K562 (cell line): Measurements from ENCODE around the gene ZBTB43. TPM values are rescaled to one million over a fixed set of nuclear protein-coding genes. Genes with fewer than 3 reads are reported as not detected.

Experiments
- ATAC-seq: fragments of 200-7000 bp; cut with Tn5 transposase; 3 replicates; pipeline ENCODE4 v1.9.1; 2020; ENCODE audit warnings: moderate library complexity
- BruUV-seq: library from RNA; stranded (reverse); fragments of 400-500 nt; replicated peaks from 2 replicates; lab custom pipeline; 2021; lab: Mats Ljungman, UMichigan
- CTCF ChIA-PET: fragments of 300-600 bp; formaldehyde crosslinking; extraction: SDS; loops from one replicate; lab custom pipeline; 2021; ENCODE audit warnings: low intra/inter-chr PET ratio; lab: Yijun Ruan, JAX
- POLR2A ChIA-PET: fragments of 300-600, 350-650 bp; sonication (Branson Sonifier 250); formaldehyde crosslinking; extraction: SDS; loops from one replicate; lab custom pipeline; 2021; ENCODE audit warnings: antibody characterized with exemption, inconsistent platforms; lab: Yijun Ruan, JAX
- DNase-seq, 4 experiments: peaks; one replicate each; pipeline versions ENCODE4 v3.0.0 to v3.0.0-alpha.2; 2011 to 2018; ENCODE audit warnings: low spot score in 3 of 4, mixed read lengths in 3 of 4; ENCODE audit errors: extremely low read depth in 1 of 4
- FAIRE-seq: peaks from 2 replicates; lab custom pipeline; 2011; peaks lifted over from hg19 to GRCh38; lab: Jason Lieb, UNC
- H2AFZ ChIP-seq: 2 replicates; pipeline ENCODE4 v1.6.0; 2011; ENCODE audit warnings: low read depth, low read length, control low read depth, inconsistent platforms
- H3K27ac ChIP-seq: fragments of 200-600 bp; 3 replicates; pipeline ENCODE4 v1.8.0; 2011; ENCODE audit warnings: low read depth, mild to moderate bottlenecking, control low read depth, inconsistent platforms, low read length, moderate library complexity, mixed read lengths; ENCODE audit errors: extremely low read depth
- H3K27me3 ChIP-seq, 2 experiments: fragments of 300-600 bp in 1 of 2; 2 replicates in 1 of 2; 3 replicates in 1 of 2; pipeline versions ENCODE4 v1.6.0 to v1.8.0; 2011; ENCODE audit warnings: inconsistent platforms in 2 of 2, low read length in 2 of 2, mild to moderate bottlenecking in 1 of 2, mixed read lengths in 1 of 2, moderate library complexity in 1 of 2; ENCODE audit not compliant: control insufficient read depth in 2 of 2, insufficient read depth in 2 of 2
- H3K36me3 ChIP-seq: fragments of 300-600 bp; 3 replicates; pipeline ENCODE4 v1.8.0; 2011; ENCODE audit warnings: mild to moderate bottlenecking, low read length, inconsistent platforms; ENCODE audit not compliant: control insufficient read depth, insufficient read depth
- H3K4me1 ChIP-seq, 2 experiments: fragments of 200-600 bp in 1 of 2; replicated peaks in 1 of 2; 2 replicates in 1 of 2; 3 replicates in 1 of 2; pipeline versions ENCODE4 v1.5.1 to v1.8.0; 2011; ENCODE audit warnings: inconsistent platforms in 2 of 2, low read length in 2 of 2, mild to moderate bottlenecking in 1 of 2, mixed read lengths in 1 of 2, moderate library complexity in 1 of 2; ENCODE audit not compliant: control insufficient read depth in 2 of 2, insufficient read depth in 2 of 2
- H3K4me2 ChIP-seq: 2 replicates; pipeline ENCODE4 v1.6.1; 2011; ENCODE audit warnings: low read length, control low read depth, inconsistent platforms, mixed read lengths; ENCODE audit not compliant: insufficient read depth
- H3K4me3 ChIP-seq: fragments of 200-600 bp; sonication (generic), shearing (Covaris generic); 2 replicates; pipeline ENCODE4 v1.5.1; 2016; ENCODE audit warnings: control low read depth, inconsistent platforms
- H3K79me2 ChIP-seq: fragments of 200-600 bp; 3 replicates; pipeline ENCODE4 v1.8.0; 2011; ENCODE audit warnings: low read length, inconsistent platforms; ENCODE audit not compliant: control insufficient read depth, insufficient read depth
- H3K9ac ChIP-seq, 2 experiments: 2 replicates each; pipeline versions ENCODE4 v1.6.0 to v1.6.1; 2011; ENCODE audit warnings: low read depth in 2 of 2, low read length in 2 of 2, control low read depth in 1 of 2, inconsistent platforms in 1 of 2, mild to moderate bottlenecking in 1 of 2, mixed read lengths in 1 of 2; ENCODE audit not compliant: insufficient read depth in 1 of 2
- H3K9me1 ChIP-seq: one replicate; pipeline ENCODE4 v1.6.0; 2011; ENCODE audit warnings: inconsistent platforms, mild to moderate bottlenecking, low read length, moderate library complexity; ENCODE audit not compliant: control insufficient read depth, insufficient read depth
- H3K9me3 ChIP-seq: replicated peaks from 2 replicates; pipeline ENCODE4 v1.5.1; 2011; ENCODE audit warnings: low read depth, low read length, inconsistent platforms; ENCODE audit not compliant: control insufficient read depth, insufficient read depth
- H4K20me1 ChIP-seq: replicated peaks from 2 replicates; pipeline ENCODE4 v1.6.1; 2011; ENCODE audit warnings: low read length, inconsistent platforms, mixed read lengths; ENCODE audit not compliant: control insufficient read depth, insufficient read depth
- ATF2 ChIP-seq: sonication (generic); formaldehyde crosslinking; IDR thresholded peaks from 2 replicates; pipeline ENCODE4 v1.8.1; 2022; ENCODE audit warnings: missing genetic modification reagents
- C11orf30 ChIP-seq: fragments of 450-650 bp; IDR thresholded peaks from 2 replicates; pipeline ENCODE4 v1.6.1; 2016; ENCODE audit warnings: low read depth, mild to moderate bottlenecking
- FOSL1 ChIP-seq: fragments of 200-800 bp; sonication (Bioruptor generic); conservative IDR thresholded peaks from 2 replicates; pipeline ENCODE4 v1.6.1; 2016; ENCODE audit warnings: missing genetic modification characterization, missing compliant biosample characterization
- HCFC1 ChIP-seq: IDR thresholded peaks from 2 replicates; pipeline ENCODE4 v1.6.1; 2012; ENCODE audit warnings: low read depth, low read length, improper control_type of control experiment
- LARP7 ChIP-seq: fragments of 450-650 bp; IDR thresholded peaks from 2 replicates; pipeline ENCODE4 v1.6.1; 2016
- MAFF ChIP-seq: IDR thresholded peaks from 2 replicates; pipeline ENCODE4 v1.6.1; 2012; ENCODE audit warnings: low read length, improper control_type of control experiment
- MAFG ChIP-seq: fragments of 450-650 bp; conservative IDR thresholded peaks from 2 replicates; pipeline ENCODE4 v1.6.1; 2016; ENCODE audit warnings: missing genetic modification characterization, missing compliant biosample characterization
- MAFK ChIP-seq: IDR thresholded peaks from 2 replicates; pipeline ENCODE4 v1.6.1; 2011; ENCODE audit warnings: low read length, improper control_type of control experiment
- MCM2 ChIP-seq: fragments of 450-650 bp; IDR thresholded peaks from 2 replicates; pipeline ENCODE4 v1.6.1; 2017; ENCODE audit warnings: low read depth, mild to moderate bottlenecking
- NFE2 ChIP-seq: IDR thresholded peaks from 2 replicates; pipeline ENCODE4 v1.6.1; 2014; ENCODE audit warnings: antibody characterized with exemption, low read depth
- NR2C1 ChIP-seq, 2 experiments: fragments of 450-650 bp; IDR thresholded peaks; 2 replicates each; pipeline ENCODE4 v1.6.1; 2017; ENCODE audit warnings: mild to moderate bottlenecking in 2 of 2, antibody characterized with exemption in 1 of 2, inconsistent platforms in 1 of 2, missing compliant biosample characterization in 1 of 2, missing genetic modification characterization in 1 of 2
- NR2C2 ChIP-seq, 2 experiments: fragments of 200-800 bp in 1 of 2; sonication (Bioruptor generic) in 1 of 2; sonication (generic) in 1 of 2; formaldehyde crosslinking in 1 of 2; IDR thresholded peaks; 2 replicates each; pipeline versions ENCODE4 v1.6.1 to v1.8.0; 2016 to 2022; ENCODE audit warnings: mild to moderate bottlenecking in 1 of 2, missing compliant biosample characterization in 1 of 2, missing genetic modification characterization in 1 of 2, missing genetic modification reagents in 1 of 2
- ZNF316 ChIP-seq: fragments of 450-650 bp; IDR thresholded peaks from 2 replicates; pipeline ENCODE4 v1.6.1; 2016
- WGBS: fragments of 100-300 bp; shearing (Covaris generic); methylation state at CpG from one replicate; pipeline ENCODE4 v1.1.6; 2016; ENCODE audit warnings: low coverage, mixed read lengths; ENCODE audit not compliant: insufficient coverage; ENCODE audit errors: missing lambda C conversion rate; 5-methylcytosine and 5-hydroxymethylcytosine counted together
- in situ Hi-C: fragments of 300-500 bp; cut with MboI; formaldehyde crosslinking; loops from 4 replicates; pipeline ENCODE4 v1.15.0; 2018; ENCODE audit warnings: inconsistent platforms, mixed read lengths
- intact Hi-C: fragments of 100-400 bp; cut with micrococcal nuclease; formaldehyde crosslinking; loops from 2 replicates; pipeline ENCODE4 v1.14.2; 2022
- polyA plus RNA-seq, 8 experiments: library from polyadenylated mRNA; depleted of rRNA in 4 of 8; stranded (reverse) in 5 of 8; unstranded in 3 of 8; fragments of >200 nt; fragmentation: Nextera tagmentation in 2 of 8; fragmentation: Illumina TruSeq in 1 of 8; extraction: Ambion mirVana in 2 of 8; extraction: Trizol in 1 of 8; gene quantifications; 2 replicates each; pipeline versions ENCODE4 v1.2.1 to v1.2.3, GENCODE V29; 2011 to 2014; ENCODE audit warnings: inconsistent platforms in 1 of 8, missing spikeins in 1 of 8
- total RNA-seq, 7 experiments: library from RNA; depleted of rRNA in 6 of 7; stranded (reverse); fragments of >200 nt in 6 of 7; fragmentation: Illumina TruSeq in 2 of 7; extraction: Trizol in 2 of 7; gene quantifications; 2 replicates each; pipeline versions ENCODE4 v1.2.1 to v1.2.3, GENCODE V29; 2011 to 2021; ENCODE audit warnings: low replicate concordance in 1 of 7

Gene ZBTB43
- total and polyA plus RNA-seq, 9 of the 15 experiments (the other 6 are each of a cell fraction or from before 2014, with no cell fraction given): 3.9 to 17.2 (median 9.1) TPM

DNA sequence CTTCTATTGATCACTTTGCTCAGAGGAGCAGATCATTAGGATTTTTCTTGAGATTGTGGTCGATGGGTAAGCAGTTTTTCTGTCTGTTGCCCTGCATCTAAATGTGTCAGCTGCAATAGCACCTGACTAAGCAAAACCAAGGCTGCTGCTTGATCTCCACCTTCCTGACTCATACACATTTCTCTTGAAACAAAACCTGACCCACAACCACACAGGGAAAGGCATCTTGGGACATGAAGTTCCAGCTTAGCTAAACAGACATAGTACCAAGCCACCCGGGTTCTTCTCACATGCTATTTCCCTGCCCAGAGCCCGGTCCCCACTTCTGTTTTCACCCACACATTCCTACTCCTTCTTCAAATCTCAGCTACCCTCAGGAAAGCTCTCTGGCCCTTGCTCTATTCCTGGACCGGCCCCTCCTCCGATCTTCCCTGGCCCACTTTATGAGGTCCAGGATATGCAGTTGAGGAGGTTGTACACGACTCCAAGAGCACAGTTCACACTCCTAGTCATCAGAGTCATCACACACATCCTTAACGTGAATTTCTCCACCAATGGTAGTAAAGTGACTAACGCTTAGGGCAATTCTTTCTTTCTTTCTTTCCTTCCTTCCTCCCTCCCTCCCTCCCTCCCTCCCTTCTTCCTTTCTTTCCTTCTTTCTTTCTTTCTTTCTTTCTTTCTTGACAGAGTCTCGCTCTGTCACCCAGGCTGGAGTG lies 16.0 kb upstream of the ZBTB43 start:
- Histone ChIP-seq H3K27me3 (peaks cover 39 to 56% of the 10 kb centered on the region in 2 experiments), H3K79me2 (no peaks in the 10 kb centered on the region), H3K9me3 (no peaks in the 10 kb centered on the region), H3K9ac (no peak overlapping the region), H3K4me1 (no peaks in the 10 kb centered on the region), H3K4me2 (no peak overlapping the region), H3K36me3 (no peaks in the 10 kb centered on the region), H3K27ac (no peak overlapping the region), H3K4me3 (no peak overlapping the region), H3K9me1 (no peaks in the 10 kb centered on the region), H4K20me1 (no peaks in the 10 kb centered on the region; the same call in 1 of the 2 replicates), H2AFZ (no peak overlapping the region)
- no peak for FAIRE-seq
- ChIA-PET POLR2A (interaction anchor here (0.6 to 1.0 kb wide), 4 partner anchors 14 to 1871 kb away, joined by 3 to 5 read pairs (median 4); no protein-coding TSS in a partner anchor), CTCF (no interaction called here)
- TF ChIP-seq MAFK (peak; percentile 20; the same call in 1 of the 2 replicates), NR2C1 (IDR thresholded peaks at IDR 0.05) (no peak), NR2C1 (tag; IDR thresholded peaks at IDR 0.05) (0 out of 2 replicates have a peak, but pooled peaks have one; percentile 30), HCFC1 (peak; percentile 27; the same call in 1 of the 2 replicates), NR2C2 (CRISPR knock-in tag; IDR thresholded peaks at IDR 0.05) (no peak), NR2C2 (tag; IDR thresholded peaks at IDR 0.05) (peak; percentile 66; the same call in 1 of the 2 replicates), LARP7 (no peak), NFE2 (0 out of 2 replicates have a peak, but pooled peaks have one; percentile 25), MAFG (tag) (peak; percentile 64), ZNF316 (peak; percentile 83), ATF2 (no peak), FOSL1 (peak; percentile 35; the same call in 1 of the 2 replicates), C11orf30 (peak; percentile 72), MCM2 (no peak), MAFF (peak; percentile 36; the same call in 1 of the 2 replicates)
- intact Hi-C loops: no loop called here
- DNase-seq: no peak
- no TSS peak for BruUV-seq
- WGBS: 0% methylated on average over 8 of the region's 9 CpGs
- in situ Hi-C loops: no loop called here
- ATAC-seq: no peak
